ENCODE results near the gene FMO5.
"Not testable (repeated sequence)": the region's sequence is repeated elsewhere in the genome, so short reads cannot be mapped to it uniquely, and the experiment has no call there.

The FMO5 gene

DNA sequence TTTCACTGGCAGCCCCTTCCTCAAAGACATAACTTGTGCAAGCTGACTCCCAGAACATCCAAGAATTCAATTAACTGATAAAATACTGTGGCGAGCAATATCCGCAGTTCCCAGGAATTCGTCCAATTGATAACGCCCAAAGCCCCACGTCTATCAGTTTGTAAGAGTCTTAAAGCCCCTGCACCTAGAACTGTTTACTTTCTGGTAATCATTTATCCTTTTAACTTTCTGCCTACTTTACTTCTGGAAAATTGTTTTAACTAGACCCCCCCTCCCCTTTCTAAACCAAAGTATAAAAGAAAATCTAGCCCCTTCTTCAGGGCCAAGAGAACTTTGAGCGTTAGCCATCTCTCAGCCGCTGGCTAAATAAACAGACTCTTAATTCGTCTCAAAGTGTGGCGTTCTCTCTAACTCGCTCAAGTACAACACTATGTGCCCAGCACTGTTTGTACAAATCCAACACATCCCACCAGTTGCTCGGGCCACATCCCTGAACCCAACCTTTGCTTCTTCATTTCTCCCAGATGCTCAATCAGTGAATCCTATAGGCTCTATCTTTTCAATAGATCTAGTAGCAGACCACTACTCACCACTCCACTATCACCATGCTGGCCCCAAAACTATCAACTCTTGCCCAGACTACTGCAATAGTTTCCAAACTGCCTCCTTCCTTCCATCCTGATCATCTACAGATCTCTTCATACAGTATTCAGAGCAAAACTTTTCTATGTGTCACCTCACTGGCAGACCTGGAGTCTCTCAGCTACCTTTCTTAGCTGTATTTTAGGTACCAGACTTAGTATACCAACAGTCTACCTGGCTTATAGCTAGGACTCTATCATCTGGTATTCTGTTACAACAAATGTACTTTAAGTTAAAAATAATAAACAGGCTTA lies 14.0 kb upstream of the FMO5 start:
- H3K4me3 ChIP-seq (ENCODE audit: low read depth, low read length) = no peak overlapping the region
- TF ChIP-seq, protein P1, sequence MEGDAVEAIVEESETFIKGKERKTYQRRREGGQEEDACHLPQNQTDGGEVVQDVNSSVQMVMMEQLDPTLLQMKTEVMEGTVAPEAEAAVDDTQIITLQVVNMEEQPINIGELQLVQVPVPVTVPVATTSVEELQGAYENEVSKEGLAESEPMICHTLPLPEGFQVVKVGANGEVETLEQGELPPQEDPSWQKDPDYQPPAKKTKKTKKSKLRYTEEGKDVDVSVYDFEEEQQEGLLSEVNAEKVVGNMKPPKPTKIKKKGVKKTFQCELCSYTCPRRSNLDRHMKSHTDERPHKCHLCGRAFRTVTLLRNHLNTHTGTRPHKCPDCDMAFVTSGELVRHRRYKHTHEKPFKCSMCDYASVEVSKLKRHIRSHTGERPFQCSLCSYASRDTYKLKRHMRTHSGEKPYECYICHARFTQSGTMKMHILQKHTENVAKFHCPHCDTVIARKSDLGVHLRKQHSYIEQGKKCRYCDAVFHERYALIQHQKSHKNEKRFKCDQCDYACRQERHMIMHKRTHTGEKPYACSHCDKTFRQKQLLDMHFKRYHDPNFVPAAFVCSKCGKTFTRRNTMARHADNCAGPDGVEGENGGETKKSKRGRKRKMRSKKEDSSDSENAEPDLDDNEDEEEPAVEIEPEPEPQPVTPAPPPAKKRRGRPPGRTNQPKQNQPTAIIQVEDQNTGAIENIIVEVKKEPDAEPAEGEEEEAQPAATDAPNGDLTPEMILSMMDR (conservative IDR thresholded peaks at IDR 0.05; ENCODE audit: low read depth, low read length) = no peak
- DNase-seq (ENCODE audit: low read depth) = no peak

- DNase-seq (ENCODE audit: low read depth) = no peak
- no peak overlapping the region for H3K4me3 ChIP-seq (ENCODE audit: low read depth, low read length)
- TF ChIP-seq, protein P1 (conservative IDR thresholded peaks at IDR 0.05; ENCODE audit: low read depth, low read length) = no peak
Observed at GRCh38 chr1:147238053-147238902, 13.1 kb upstream of the FMO5 start.

DNA sequence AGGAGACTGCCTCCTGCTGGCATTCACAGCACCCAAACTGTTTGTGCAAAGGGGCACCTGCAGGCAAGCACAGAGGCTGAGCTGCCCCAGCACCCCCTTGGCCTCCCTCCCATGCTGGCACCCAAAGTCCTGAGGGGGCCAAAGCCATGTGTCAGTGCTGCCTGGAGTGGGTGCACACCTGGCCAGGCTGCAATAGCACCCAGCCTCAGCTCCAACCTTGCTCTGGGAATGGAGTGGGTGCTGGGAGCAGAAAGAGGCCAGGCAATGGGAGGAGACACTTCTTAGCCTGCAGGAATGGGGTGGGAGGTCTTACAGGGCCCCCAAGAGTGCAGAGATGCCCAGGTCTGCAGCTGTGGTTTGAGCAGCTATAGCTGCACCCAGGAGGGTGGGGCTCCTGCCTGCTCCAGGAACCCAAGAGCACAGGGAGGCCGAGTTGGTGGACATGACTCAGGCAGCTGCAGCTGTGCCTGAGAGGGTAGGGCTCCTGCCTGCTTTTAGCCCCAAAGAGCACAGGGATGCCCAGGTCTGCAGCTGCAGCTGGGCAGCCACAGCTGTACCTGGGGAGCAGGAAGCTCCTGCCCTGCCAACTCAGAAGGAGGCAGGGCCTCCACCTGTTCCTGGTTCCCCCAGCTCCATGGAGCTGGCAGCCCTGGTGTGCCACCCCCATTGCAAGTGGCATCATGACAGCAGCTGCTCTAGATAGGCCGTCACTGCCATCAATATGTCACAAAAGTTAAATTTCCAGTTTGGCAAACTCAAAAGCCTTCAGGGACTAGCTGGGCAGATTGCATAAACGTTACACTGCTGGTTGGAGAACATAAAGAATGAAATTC lies 12.0 kb upstream of the FMO5 start:
- TF ChIP-seq, protein P1 (conservative IDR thresholded peaks at IDR 0.05; ENCODE audit: low read depth, low read length) = no peak
- H3K4me3 ChIP-seq (ENCODE audit: low read depth, low read length) = no peak overlapping the region
- no peak for DNase-seq (ENCODE audit: low read depth)

DNA sequence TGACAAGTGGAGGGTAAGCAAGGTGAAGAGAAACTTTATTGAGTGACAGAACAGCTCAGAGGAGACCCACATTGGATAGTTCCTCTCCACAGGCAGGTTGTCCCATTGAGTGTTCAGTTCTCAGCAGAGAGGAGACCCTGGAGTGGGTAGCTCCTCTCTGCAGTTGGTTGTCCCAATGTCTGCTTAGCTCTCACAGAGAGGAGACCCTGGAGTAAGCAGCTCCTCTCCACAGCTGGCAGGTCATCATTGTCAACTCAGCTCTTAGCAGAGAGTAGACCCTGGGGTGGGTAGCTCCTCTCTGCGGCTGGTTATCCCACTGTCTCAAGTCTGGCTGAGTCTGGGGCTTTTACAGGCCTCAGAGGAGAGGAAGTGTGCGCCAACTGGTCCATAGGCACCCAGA lies 11.3 kb upstream of the FMO5 start:
- TF ChIP-seq, protein P1 (conservative IDR thresholded peaks at IDR 0.05; ENCODE audit: low read depth, low read length) = no peak
- no peak overlapping the region for H3K4me3 ChIP-seq (ENCODE audit: low read depth, low read length)
- no peak for DNase-seq (ENCODE audit: low read depth)

DNA sequence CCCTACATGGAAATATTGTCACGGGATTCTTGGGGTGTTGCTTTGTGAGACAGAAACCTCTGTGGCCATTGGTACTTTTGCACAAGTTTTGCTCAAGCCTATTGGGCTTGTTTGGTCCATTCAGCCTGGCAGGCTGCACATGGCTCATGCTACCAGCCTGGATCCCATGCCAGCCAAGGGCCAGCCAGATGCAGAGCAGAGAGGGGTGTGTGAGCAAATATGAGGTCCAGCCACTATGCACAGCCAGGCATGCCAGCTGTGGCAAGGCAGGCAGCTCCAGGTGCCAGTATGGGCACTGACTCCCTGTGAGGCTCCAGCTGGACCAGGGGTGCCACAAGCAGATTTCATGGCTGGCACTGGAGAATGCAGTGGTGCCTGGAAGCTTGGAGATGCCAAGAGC lies 10.7 kb upstream of the FMO5 start:
- no peak overlapping the region for H3K4me3 ChIP-seq (ENCODE audit: low read depth, low read length)
- no peak for DNase-seq (ENCODE audit: low read depth)
- TF ChIP-seq, protein P1 (conservative IDR thresholded peaks at IDR 0.05; ENCODE audit: low read depth, low read length) = no peak

DNA sequence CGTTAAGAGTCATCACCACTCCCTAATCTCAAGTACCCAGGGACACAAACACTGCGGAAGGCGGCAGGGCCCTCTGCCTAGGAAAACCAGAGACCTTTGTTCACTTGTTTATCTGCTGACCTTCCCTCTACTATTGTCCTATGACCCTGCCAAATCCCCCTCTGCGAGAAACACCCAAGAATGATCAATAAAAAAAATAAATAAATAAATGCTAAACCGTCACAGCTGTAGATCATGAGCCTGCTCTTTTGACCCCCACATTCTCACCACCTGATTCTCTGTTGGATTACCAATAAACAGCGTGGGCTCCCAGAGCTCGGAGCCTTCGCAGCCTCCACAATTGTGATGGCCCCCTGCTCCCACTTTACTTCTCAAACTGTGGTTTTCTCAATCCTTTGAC lies 8.8 kb upstream of the FMO5 start:
- DNase-seq (ENCODE audit: low read depth); H3K4me3 ChIP-seq (ENCODE audit: low read depth, low read length): not testable (repeated sequence)

GRCh38 chr1:147231032-147231431 lies 5.9 kb upstream of the FMO5 start:
- H3K4me3 ChIP-seq (ENCODE audit: low read depth, low read length); DNase-seq (ENCODE audit: low read depth): not testable (repeated sequence)

All from choroid plexus epithelial cell (primary cell).